GM19395 (cell line): ENCODE results near the gene LMO1.

Source experiments
- ATAC-seq: cut with Tn5 transposase; IDR thresholded peaks from one replicate; pipeline ENCODE4 v1.9.1; 2021; ENCODE audit warnings: mild to moderate bottlenecking, moderate library complexity; ENCODE audit not compliant: unreplicated experiment

LMO1 gene

DNA sequence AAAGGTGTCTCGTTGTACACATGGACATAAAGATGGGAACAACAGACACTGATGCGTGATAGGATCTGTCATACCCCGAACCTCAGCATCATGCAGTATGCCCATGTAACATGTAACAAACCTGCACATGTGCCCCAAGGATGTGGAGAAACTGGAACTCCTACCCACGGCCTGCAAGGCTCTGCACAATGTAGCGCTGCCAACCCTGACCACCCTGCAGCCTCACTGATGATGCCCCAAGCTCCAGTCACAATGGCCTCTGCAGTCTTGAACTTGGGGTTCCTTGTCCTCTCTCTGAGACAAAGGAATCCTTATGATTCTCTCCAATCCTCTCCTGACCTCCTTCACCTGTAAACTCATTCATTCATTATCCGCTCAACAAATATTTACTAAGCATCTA, 14.2 kb downstream of the LMO1 start:
- no peak for ATAC-seq

DNA sequence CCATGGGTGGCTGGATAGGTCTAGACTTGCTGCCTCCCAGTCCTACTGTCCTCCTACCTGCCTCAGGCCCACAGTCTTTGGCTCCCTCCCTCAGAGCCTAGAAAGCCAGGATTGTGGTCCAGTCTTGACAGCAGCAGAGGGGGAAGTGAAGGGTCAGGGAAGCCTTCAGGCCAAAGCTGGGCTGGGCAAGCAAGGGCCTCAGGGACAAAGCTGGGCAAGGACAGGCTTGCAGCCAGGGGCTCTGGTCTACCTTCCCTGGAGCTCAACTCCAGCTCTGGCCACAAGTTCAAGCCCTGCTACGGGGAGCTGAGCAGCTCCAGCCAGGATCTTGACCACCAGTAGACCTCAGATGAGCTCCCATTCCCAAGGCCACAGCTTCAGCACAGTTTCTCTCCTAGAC, 14.9 kb downstream of the LMO1 start:
- no peak for ATAC-seq

DNA sequence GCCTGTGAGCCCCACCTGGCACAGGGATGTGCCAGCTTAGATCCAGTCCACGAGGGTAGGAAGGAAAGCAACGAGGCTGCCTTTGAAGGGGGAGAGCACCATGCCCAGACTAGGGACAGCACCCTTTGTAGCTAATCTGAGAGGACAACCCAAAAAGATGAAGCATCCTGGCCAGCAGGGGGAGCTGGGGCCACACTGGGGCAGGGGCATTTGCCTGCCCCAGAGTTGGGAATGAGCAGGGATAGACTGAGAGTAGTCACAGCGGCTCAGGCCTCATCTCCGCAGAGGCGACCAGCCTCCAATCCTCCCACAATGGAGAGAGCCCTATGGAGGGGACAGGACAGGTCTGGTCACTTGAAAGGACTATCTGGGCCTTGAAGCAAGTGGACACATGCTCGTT, 16.4 kb downstream of the LMO1 start:
- ATAC-seq, result no peak

DNA sequence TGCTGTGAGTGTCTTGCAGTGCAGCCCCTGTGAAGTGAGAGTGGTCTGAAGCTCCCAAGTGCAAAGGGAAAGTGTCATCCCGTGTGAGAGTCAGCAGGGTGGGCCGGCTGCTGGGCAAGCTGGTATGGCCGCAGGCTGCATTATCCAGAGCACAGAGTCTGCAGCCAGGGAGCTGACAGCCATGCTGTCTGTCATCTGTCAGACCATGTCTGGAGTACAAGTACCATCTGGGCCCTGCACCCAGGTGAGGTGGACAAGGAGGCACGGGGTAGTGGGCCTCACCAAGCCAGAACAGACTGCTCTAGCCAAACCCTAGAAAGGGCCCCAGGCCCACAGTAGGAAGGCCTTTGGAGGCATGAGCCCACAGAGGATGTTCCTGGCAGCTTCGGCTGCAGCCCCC, 20.2 kb downstream of the LMO1 start:
- ATAC-seq, result no peak

DNA sequence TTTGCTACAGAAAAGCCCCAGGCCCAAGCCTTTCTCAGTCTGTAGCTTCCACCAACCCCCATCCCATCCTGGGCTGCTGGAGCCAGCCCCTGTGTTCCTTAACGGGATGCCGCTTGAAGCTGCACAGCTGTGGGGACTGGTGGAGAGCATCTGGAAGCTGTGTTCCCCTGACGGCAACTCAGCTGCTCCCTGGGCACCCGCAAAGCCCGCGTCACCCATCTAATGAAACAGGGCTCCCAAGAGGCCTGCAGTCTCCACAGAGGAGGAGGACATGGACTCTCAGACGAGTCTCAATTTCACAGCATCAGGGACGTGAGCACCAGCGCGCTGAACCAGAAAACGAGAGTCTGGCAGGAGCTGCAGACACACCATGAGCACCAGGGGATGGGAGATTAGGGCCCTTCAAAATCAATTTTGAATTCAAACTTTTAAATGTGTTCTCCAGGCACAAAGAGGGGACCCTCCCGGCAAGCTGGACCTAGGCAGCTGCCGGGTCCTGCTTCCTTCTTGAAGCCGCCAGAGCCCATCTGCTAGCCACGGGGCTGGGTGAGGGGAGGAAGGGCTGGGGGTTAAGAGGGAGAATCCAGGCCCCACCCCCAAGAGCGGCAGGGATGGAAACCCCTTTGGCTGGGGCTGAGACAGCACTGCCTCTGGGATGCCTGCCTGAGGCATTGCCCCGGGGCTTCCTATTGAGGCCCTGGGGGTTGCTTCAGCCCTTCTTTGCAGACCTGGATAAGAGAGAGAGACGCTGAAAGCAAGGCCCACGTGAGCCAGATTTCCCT, 21.0 kb downstream of the LMO1 start:
- no peak for ATAC-seq

DNA sequence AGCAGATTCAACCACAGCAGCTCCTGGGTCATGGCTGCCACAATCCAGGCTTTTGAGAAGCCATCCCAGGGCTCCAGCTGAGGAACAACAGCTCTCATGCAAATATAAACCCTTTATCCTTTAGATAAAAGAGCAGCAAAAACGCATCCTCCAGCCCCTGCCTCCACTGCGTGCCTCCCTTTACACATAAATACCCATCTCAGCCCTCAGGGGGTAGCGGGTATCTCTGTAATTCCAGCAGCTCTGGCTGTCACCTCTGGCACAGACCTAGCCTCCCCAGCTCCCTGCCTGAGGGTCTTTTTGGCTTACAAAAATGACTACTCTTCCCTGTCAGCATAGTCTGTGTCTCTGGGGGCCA, 21.6 kb downstream of the LMO1 start:
- ATAC-seq, result no peak

DNA sequence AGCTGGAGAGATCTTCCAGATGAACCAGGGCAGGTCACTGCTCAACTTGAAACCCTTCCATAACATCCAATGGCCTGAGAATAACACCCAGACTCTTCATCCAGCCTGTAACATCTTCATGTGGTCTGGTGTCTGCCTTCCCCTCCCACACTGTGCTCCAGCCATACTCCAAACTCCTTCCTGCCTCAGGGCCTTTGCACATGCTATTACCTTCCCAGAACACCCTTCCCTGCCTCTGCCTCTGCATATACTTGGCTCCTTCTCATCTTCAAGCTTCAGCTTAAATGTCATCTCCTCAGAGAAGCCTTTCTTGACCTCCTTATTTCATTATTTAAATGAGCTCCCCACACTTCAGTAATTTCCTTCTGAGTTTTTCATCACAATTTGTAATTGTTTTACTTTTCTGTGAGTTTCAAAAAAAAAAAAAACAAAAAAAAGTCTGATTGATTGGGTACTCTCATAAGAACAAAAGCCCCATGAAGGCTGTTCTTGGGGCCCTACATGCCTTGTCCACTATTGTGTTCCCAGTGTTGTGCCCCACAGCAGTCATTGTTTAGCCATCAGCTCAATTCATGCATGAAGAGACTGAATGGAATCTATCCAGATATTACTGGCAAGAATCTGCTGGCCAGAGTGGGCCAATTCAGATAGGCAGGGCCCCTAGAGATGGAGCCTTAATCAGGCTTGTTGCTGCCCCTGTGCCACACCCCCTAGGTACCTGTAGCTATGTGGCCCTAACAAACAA, 22.1 kb downstream of the LMO1 start:
- no peak for ATAC-seq

DNA sequence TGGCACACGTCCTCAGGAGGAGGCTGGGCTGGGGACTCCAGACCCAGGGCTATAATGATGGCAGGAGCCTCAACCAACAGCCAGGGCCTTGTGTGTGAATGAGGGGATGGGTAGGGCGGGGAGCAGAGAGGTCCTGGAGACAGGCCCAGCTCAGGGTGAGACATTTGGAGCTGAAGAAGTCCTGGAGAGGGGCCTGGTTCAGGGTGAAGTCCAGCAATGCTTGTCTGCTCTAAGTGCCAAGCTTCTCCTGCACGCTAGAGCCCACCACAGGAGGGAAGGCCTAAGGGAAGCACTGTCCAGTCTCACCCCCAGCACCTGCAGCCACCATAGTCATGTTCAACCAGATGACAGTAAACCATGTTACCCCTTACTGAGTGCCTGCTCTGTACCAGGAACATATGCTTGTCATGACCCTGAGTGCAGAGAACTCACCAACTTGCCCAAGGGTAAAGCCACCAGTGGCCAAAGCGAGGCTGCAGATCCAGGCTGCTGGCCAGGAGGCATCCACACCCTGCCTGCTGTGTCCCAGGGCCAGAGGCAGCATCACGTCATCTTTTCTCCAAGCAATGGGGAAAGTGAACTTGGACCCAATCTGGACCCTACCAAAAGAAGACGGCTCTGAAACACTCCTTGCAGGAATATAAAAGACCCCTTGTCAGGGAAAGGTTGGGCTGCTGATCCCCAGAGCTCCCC, 24.0 kb downstream of the LMO1 start:
- ATAC-seq, result no peak

DNA sequence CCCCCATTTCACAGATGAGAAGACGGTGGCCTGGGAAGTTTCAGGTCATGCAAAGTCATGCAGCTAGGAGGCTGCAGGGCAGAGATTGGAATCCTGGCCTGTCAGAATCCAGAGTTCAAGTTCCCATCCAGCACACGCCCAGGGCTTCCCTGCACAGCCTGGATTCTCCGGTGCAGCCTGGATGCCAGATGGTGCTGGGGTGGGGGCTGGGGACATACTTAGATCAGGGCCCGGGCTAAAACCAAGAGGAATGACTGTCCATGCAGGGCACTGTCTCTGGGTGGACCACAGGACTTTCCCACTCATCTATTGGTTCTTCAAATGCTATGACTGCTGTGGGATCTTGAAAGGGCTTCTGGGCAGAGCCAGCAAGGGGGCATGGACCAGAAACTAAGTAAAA, 24.6 kb downstream of the LMO1 start:
- ATAC-seq, result no peak

DNA sequence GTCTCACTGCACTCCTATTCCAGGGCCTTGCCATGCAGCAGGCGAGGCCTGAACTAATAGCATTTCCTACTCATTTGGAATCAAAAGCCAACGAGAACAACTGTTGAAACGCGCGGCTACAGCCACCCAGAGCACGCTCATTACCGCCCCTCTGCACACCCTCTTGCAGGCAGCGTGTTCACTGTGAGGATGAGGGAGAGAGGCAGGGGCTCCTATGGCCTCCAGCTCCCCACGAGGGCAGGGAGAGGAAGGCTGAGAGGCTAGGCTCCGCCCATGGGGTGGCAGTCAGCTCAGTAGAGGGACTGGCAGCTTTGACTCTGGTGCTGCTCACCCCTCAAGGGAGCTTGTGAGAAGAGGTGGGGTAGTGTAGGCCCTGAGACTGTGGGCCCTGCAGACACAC, 26.2 kb downstream of the LMO1 start:
- ATAC-seq, result no peak

DNA sequence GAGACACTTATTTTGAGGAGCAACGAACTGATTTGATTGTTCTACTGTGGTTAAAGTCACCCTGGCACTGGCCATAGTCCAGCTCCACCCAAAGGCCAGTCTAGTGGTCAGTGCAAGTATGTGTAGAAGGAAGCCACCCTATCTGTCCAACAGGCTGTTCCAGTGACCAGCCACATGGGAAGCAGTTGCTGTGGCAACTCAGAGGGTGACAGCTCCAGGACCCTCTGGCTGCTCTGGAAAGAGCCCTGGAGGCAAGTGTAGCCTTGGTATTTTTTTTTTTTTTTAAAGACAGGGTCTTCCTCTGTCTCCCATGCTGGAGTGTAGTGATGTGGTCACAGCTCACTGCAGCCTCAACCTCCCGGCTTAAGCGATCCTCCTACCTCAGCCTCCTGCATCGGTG, 27.8 kb downstream of the LMO1 start:
- no peak for ATAC-seq

DNA sequence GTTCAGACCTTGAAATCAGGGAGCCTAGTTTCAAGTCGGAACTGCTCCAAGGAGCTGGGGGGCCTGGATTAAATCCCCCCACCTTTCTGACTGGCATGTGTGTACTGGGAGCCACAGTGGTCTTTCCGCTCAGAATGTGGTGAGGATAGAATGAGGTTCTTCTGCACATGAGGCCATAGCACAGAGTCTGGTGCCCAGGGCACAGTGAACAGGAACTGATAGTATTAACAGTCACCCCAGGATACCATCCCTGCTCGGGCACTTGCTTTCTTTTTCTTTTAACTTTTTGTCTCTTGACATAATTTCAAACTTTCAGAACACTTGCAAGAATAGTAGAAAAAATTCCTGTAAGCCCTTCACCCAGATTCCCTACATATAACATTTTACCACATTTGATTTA, 28.8 kb downstream of the LMO1 start:
- ATAC-seq, result no peak

DNA sequence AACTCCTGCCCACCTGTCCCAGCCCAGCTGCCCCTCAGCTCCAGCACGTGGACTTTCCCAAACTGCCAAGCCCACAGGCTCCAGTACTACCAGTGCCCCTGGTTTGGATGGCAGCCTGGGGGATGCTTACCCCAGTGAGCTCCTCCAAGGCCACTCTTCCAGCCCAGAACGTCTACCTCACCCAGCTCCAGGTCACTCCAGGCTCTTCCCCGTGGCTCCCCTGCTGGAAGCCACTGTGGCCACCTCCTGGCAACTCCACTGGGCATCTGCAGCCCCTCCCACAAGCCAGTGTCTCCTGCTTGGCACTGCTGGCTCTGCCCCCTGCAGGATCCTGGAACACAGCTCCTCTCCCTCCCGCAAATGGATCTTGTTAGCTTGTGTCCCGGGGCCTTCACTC, 29.3 kb downstream of the LMO1 start:
- ATAC-seq, result no peak

DNA sequence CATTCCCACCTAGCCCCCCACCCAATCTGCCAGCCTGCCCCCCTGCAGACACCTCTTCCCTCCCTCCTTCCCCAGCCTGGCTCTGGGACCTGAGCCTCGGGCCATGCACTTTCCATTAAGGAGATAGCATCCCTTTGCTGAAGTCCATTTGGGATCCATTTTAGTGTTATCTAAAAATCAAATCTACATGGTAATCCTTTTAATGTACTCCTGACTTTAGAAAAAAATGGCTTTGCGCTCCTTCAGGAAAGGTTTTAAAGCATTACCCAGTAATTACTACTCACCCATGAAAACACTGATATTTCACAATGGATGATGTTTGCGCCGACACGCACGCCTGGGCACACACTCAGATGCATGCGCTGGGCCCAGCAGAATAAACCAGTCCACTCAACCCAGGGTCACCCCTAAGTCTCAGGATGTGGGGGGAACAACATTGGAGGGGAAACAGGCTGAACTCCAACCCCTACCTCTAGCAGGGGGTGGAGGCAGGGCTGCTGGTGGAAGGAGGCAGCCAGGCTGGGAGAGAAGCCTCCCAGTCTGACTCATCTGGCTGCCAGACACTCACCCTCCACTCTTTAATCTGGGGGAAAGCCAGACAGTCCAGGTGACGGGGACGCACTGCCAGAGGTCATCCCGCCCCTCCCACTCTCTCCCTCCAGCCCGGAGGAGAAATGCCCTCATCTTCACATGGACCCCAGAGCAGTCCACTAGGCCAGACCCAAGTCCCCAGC, 29.8 kb downstream of the LMO1 start:
- no peak for ATAC-seq

DNA sequence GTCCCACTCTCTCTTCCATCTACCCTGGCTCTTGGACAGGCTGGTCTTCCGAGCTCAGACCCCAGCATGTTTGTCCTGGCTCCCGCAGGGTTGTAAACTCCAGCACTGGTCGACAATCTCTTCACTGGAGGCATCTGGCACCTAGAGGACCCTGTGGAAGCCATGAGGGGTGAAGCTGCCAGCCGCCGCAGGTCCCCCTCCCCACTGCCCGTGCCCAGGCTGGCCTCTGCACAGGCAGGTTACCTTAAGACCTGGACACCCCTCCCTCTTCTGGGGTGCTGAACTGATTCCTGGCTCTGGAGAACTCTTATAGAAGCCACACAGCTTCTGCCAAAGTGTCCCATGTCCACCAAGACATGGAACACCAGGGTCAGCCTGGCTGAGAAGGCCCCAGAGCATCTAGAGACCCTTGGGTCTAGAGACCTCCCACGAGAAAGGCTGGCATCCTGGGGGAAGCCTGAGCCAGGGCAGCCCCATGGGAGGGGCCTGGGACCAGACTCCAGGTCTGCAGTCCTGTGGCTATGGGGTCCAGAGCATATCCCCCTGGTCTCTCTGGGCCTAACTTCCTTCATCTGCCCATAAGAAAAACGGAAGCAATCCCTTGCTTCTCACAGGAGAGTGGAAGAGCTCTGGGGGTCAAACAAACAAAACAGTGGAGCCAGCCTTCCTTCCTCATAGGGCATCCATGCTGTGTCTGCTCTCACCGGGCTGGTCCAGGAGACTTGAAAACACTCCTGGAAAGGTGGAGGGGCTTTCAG, 30.6 kb downstream of the LMO1 start:
- no peak for ATAC-seq

DNA sequence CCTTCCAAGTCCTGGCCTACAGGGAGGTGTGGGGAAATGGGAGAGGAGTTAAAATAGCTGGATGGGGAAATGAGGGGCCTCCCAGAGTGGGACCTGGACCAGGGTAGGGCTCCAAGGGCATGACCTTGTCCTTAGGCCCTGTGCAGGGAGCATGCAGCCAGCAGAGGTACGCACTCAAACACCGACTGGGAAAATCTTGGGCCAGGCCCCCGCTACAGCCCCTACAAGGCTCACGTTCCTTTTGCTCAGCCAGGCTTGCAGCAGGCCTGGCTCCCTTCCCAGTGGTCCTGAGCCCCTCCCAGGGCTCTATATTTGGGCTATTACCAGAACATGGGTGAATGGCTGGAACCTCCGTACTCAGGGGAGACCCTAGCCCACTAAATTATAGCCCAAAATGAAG, 31.3 kb downstream of the LMO1 start:
- ATAC-seq, result no peak

DNA sequence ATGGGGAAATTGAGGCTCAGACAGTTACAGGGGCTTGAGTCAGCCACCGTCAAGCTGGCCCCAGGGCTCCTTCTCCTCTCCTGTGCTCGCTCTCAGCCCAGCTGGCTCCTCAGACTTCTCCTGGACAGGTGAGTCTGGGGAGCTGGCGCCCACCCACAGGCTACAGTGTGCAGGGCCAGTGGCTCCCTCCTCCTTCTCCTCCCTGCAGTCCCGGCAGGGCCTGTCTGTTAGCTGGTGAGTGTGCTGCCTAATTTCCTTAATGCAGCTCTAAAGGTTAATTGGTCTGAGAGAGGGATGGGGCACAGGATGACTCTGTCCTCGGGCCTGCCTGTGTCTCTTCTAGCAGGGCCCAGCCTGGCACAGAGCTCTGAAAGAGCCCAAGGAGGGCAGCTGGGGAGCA, 31.7 kb downstream of the LMO1 start:
- ATAC-seq, result no peak

DNA sequence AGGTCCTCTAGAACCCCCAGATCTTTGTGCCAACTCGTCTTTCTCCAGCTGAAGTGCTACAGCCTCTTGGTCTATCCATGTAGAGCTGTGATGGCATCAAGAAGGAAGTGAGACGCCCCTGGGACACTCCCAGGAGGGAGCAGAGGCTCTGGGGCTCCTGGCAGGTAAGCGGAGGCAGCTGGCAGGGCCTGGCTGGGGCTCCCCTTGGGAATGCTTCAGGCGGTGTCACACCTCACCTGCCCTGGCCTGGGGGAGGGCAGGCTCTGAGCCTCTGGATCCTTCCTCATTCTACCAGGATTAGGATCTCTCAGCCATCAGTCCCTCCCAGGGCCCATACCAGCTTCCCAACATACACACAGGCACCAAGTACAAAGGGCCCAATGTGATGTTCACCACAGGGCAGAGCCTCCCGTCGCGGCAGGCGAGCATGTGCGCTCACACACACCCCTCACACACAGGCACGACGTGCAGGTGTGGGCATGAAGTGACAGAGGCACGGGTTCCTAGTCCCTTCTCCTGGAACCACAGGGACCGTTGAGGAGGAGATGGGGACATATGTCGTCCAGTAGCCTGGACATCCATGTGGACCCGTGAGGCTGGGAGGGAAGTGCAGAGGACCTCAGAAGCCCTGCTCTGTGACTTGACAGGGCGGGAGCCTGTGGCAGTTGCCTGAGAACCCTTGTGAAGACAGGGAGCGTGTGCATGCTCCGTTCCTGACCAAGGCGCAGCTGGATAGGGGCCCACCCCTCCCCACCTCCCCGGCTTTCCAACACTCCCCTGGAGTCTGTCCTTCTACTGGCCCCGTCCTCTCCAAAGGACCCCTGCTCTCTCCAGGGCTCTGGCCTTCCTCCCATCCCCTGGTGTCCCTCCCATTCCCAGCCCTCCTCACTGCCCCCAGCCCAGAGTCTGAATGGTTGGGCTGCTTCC, 32.5 kb downstream of the LMO1 start:
- no peak for ATAC-seq

DNA sequence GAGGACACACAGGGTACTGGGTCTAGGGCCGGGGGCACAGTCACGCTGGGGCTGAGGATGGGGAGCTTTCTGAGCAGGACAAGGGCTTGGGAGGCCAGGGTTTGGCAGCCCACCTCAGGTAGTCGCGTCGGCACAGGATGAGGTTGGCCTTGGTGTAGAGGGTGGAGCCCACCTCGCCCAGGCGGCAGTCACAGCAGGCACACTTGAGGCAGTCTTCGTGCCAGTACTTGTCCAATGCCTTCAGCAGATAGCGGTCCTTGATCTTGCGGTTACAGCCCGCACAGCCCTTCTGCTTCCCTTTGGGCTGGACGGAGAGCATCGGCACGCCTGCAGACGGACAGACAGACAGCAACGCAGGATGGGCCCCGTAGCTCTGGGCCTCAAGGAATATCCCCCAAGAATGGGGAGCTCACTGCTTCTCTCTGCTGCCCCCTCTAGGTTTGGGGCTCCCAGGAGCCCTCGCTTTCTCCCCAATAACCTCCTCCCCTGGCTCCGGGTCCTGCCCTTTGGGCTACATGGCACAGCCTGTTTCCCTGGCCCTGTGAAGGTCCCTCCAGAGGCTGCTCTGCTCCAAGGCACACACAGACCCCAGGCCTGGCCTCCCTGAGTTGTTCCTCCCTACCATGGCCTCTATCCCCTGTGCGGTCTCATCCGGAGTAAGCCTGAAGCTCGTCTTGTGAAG, 33.4 kb downstream of the LMO1 start:
- ATAC-seq, result no peak
